H9 (cell line): Measurements from ENCODE around the gene TBX5. TPM values are rescaled to one million over a fixed set of nuclear protein-coding genes. Genes with fewer than 3 reads are reported as not detected.

ENCODE experiments used
- DNase-seq: peaks from one replicate; pipeline ENCODE4 v3.0.0-alpha.2; 2017
- H2AFZ ChIP-seq: one replicate; pipeline ENCODE4 v1.6.1; 2013; ENCODE audit warnings: mild to moderate bottlenecking, low read length, control low read depth, moderate library complexity
- H2AK5ac ChIP-seq: 2 replicates; pipeline ENCODE4 v1.6.1; 2013; ENCODE audit warnings: low read length, control low read depth, mixed read lengths; ENCODE audit not compliant: insufficient read length
- H2BK120ac ChIP-seq: one replicate; pipeline ENCODE4 v1.6.1; 2013; ENCODE audit warnings: low read depth, mild to moderate bottlenecking, low read length, control low read depth, inconsistent platforms; ENCODE audit not compliant: poor library complexity, severe bottlenecking
- H2BK12ac ChIP-seq: 2 replicates; pipeline ENCODE4 v1.6.1; 2013; ENCODE audit warnings: low read length, control low read depth, mixed read lengths, low read depth; ENCODE audit not compliant: insufficient read length
- H2BK15ac ChIP-seq: 2 replicates; pipeline ENCODE4 v1.6.1; 2013; ENCODE audit warnings: low read depth, low read length, control low read depth
- H2BK20ac ChIP-seq: one replicate; pipeline ENCODE4 v1.6.1; 2013; ENCODE audit warnings: low read depth, mild to moderate bottlenecking, low read length, control low read depth, inconsistent platforms; ENCODE audit not compliant: poor library complexity, severe bottlenecking
- H2BK5ac ChIP-seq: 2 replicates; pipeline ENCODE4 v1.6.1; 2013; ENCODE audit warnings: low read length, control low read depth, mixed read lengths; ENCODE audit not compliant: insufficient read length
- H3K14ac ChIP-seq: 2 replicates; pipeline ENCODE4 v1.6.1; 2013; ENCODE audit warnings: low read length, control low read depth; ENCODE audit not compliant: insufficient read depth
- H3K18ac ChIP-seq: 2 replicates; pipeline ENCODE4 v1.6.1; 2013; ENCODE audit warnings: low read depth, mild to moderate bottlenecking, mixed read lengths, low read length, control low read depth; ENCODE audit not compliant: insufficient read length
- H3K23ac ChIP-seq: 2 replicates; pipeline ENCODE4 v1.6.1; 2013; ENCODE audit warnings: low read length, control low read depth, mixed read lengths, low read depth; ENCODE audit not compliant: insufficient read length
- H3K23me2 ChIP-seq: 2 replicates; pipeline ENCODE4 v1.6.1; 2013; ENCODE audit warnings: low read depth, mild to moderate bottlenecking, mixed read lengths, low read length, control low read depth; ENCODE audit not compliant: insufficient read length, poor library complexity, severe bottlenecking
- H3K27ac ChIP-seq: 2 replicates; pipeline ENCODE4 v1.5.1; 2013; ENCODE audit warnings: low read length, control low read depth, mixed read lengths, low read depth; ENCODE audit not compliant: insufficient read length
- H3K27me3 ChIP-seq: 2 replicates; pipeline ENCODE4 v1.6.1; 2013; ENCODE audit warnings: low read length, control low read depth, inconsistent platforms; ENCODE audit not compliant: insufficient read depth
- H3K4ac ChIP-seq: 2 replicates; pipeline ENCODE4 v1.6.1; 2013; ENCODE audit warnings: low read depth, mild to moderate bottlenecking, control low read depth, inconsistent platforms, low read length, moderate library complexity
- H3K4me1 ChIP-seq: 2 replicates; pipeline ENCODE4 v1.6.1; 2013; ENCODE audit warnings: low read length, control low read depth, inconsistent platforms; ENCODE audit not compliant: insufficient read depth
- H3K4me2 ChIP-seq: 2 replicates; pipeline ENCODE4 v1.6.1; 2013; ENCODE audit warnings: low read length, control low read depth, mixed read lengths; ENCODE audit not compliant: insufficient read length, insufficient read depth
- H3K56ac ChIP-seq: 2 replicates; pipeline ENCODE4 v1.6.1; 2013; ENCODE audit warnings: low read depth, mild to moderate bottlenecking, mixed read lengths, low read length, control low read depth; ENCODE audit not compliant: insufficient read length
- H3K79me1 ChIP-seq: 2 replicates; pipeline ENCODE4 v1.6.1; 2013; ENCODE audit warnings: low read depth, mild to moderate bottlenecking, moderate library complexity, low read length, control low read depth, inconsistent platforms; ENCODE audit not compliant: insufficient read depth, poor library complexity, severe bottlenecking
- H3K79me2 ChIP-seq: 2 replicates; pipeline ENCODE4 v1.6.1; 2013; ENCODE audit warnings: low read length, control low read depth, inconsistent platforms; ENCODE audit not compliant: insufficient read depth
- H3K9ac ChIP-seq: 2 replicates; pipeline ENCODE4 v1.6.1; 2013; ENCODE audit warnings: low read length, control low read depth, mixed read lengths; ENCODE audit not compliant: insufficient read length; ENCODE audit errors: extremely low read depth
- H3K9me3 ChIP-seq: one replicate; pipeline ENCODE4 v1.6.1; 2013; ENCODE audit warnings: low read depth, low read length, inconsistent platforms; ENCODE audit not compliant: control insufficient read depth
- H3T11ph ChIP-seq: one replicate; pipeline ENCODE4 v1.6.1; 2013; ENCODE audit warnings: mild to moderate bottlenecking, low read length, control low read depth, inconsistent platforms
- H4K20me1 ChIP-seq: one replicate; pipeline ENCODE4 v1.6.1; 2013; ENCODE audit not compliant: control insufficient read depth, insufficient read length, insufficient read depth
- H4K5ac ChIP-seq: 2 replicates; pipeline ENCODE4 v1.6.1; 2013; ENCODE audit warnings: low read depth, mild to moderate bottlenecking, mixed read lengths, low read length, control low read depth; ENCODE audit not compliant: insufficient read length
- H4K8ac ChIP-seq: replicated peaks from 2 replicates; pipeline ENCODE4 v1.6.1; 2013; ENCODE audit warnings: low read length, control low read depth, mixed read lengths, low read depth; ENCODE audit not compliant: insufficient read length
- H4K91ac ChIP-seq: 2 replicates; pipeline ENCODE4 v1.6.1; 2013; ENCODE audit warnings: low read depth, mild to moderate bottlenecking, moderate library complexity, mixed read lengths, low read length, control low read depth; ENCODE audit not compliant: insufficient read length
- H3K27ac Mint-ChIP-seq, 3 experiments: 2 replicates in 2 of 3; 3 replicates in 1 of 3; pipeline ENCODE4 v1.8.0; 2020 to 2021; ENCODE audit warnings: mixed read lengths in 3 of 3, mild to moderate bottlenecking in 1 of 3, moderate library complexity in 1 of 3
- H3K27me3 Mint-ChIP-seq: 2 replicates; pipeline ENCODE4 v1.8.0; 2021; ENCODE audit warnings: low read depth, mild to moderate bottlenecking, moderate library complexity, mixed read lengths
- H3K36me3 Mint-ChIP-seq, 3 experiments: 2 replicates in 2 of 3; 3 replicates in 1 of 3; pipeline ENCODE4 v1.8.0; 2020 to 2021; ENCODE audit warnings: low read depth in 3 of 3, mixed read lengths in 3 of 3; ENCODE audit not compliant: insufficient read depth in 1 of 3
- H3K4me1 Mint-ChIP-seq, 2 experiments: 2 replicates each; pipeline ENCODE4 v1.8.0; 2020; ENCODE audit warnings: mixed read lengths in 2 of 2
- H3K4me3 Mint-ChIP-seq, 2 experiments: 2 replicates in 1 of 2; 3 replicates in 1 of 2; pipeline ENCODE4 v1.8.0; 2020 to 2021; ENCODE audit warnings: mild to moderate bottlenecking in 2 of 2, mixed read lengths in 2 of 2, moderate library complexity in 1 of 2
- H3K9me3 Mint-ChIP-seq, 2 experiments: 2 replicates in 1 of 2; 3 replicates in 1 of 2; pipeline ENCODE4 v1.8.0; 2020; ENCODE audit warnings: mild to moderate bottlenecking in 2 of 2, mixed read lengths in 2 of 2, moderate library complexity in 1 of 2
- CTCF ChIP-seq: fragments of 200-600 bp; sonication (generic); conservative IDR thresholded peaks from 3 replicates; pipeline ENCODE4 v1.8.0; 2021; ENCODE audit warnings: antibody characterized with exemption, mild to moderate bottlenecking
- WGBS: extraction: QIAGEN DNeasy Blood & Tissue Kit; methylation state at CpG from one replicate; pipeline ENCODE4 v1.1.7; 2013; ENCODE audit warnings: missing lambda C conversion rate, low lambda C conversion rate, mixed read lengths; ENCODE audit not compliant: insufficient read length; ENCODE audit errors: extremely low coverage; 5-methylcytosine and 5-hydroxymethylcytosine counted together
- total RNA-seq: library from RNA; stranded (reverse); gene quantifications from 2 replicates; pipeline ENCODE4 v1.2.1, GENCODE V29; 2021

Gene TBX5
- total RNA-seq, 1 experiment from 2014 or later = not detected

- Histone ChIP-seq H2AK5ac (no peak overlapping the region), H3K18ac (no peak overlapping the region), H3K4ac (no peak overlapping the region), H4K91ac (no peak overlapping the region), H4K5ac (no peak overlapping the region), H3K56ac (no peak overlapping the region), H3T11ph (no peak overlapping the region), H3K23me2 (no peaks in the 10 kb centered on the region), H3K14ac (no peak overlapping the region), H2BK20ac (no peak overlapping the region), H3K79me2 (no peaks in the 10 kb centered on the region), H3K9ac (no peak overlapping the region), H3K27ac (no peak overlapping the region), H4K20me1 (no peaks in the 10 kb centered on the region), H3K4me2 (no peak overlapping the region), H2BK15ac (no peak overlapping the region), H3K23ac (no peak overlapping the region), H3K79me1 (no peaks in the 10 kb centered on the region), H3K27me3 (no peaks in the 10 kb centered on the region), H3K9me3 (no peaks in the 10 kb centered on the region), H4K8ac (no peak overlapping the region), H3K4me1 (peaks cover 6% of the 10 kb centered on the region; the same call in 1 of the 2 replicates), H2BK120ac (no peak overlapping the region), H2AFZ (no peak overlapping the region), H2BK12ac (no peak overlapping the region), H2BK5ac (no peak overlapping the region)
- TF ChIP-seq CTCF = no peak
- DNase-seq = no peak
- WGBS = no CpG with 5 or more reads among the region's 5 CpGs
- Mint-ChIP-seq H3K27me3 (no peaks in the 10 kb centered on the region; the same call in none of the 2 replicates), H3K9me3 (peaks cover 7 to 8% of the 10 kb centered on the region in 2 experiments; a peak in 4 of 5 replicates), H3K4me1 (peaks cover 8 to 13% of the 10 kb centered on the region in 2 experiments), H3K4me3 (no peak overlapping the region), H3K27ac (no peak overlapping the region), H3K36me3 (peaks cover 0 to 5% (median 4%) of the 10 kb centered on the region in 3 experiments; a peak in 3 of 7 replicates)
Observed at GRCh38 chr12:114342656-114343055, 63.3 kb downstream of the TBX5 start.
